COLO668 (cell line): ENCODE results near the gene SNX30.

Source experiments
- DNase-seq: peaks from one replicate; lab custom pipeline; 2025; ENCODE audit not compliant: unreplicated experiment; lab: John Stamatoyannopoulos, UW

Gene SNX30

GRCh38 chr9:112917047-112917986, 166.8 kb downstream of the SNX30 start:
- no peak for DNase-seq

- DNase-seq, result no peak
These were observed 167.4 kb downstream of the SNX30 start for GRCh38 chr9:112917987-112918362.

GRCh38 chr9:112921549-112921948, 171.0 kb downstream of the SNX30 start:
- no peak for DNase-seq
